IMR-90 (cell line): Measurements from ENCODE around the gene LRP3. TPM values are rescaled to one million over a fixed set of nuclear protein-coding genes. Genes with fewer than 3 reads are reported as not detected.

Source experiments
- ATAC-seq: fragments of 200-7000 bp; cut with Tn5 transposase; 2 replicates; pipeline ENCODE4 v1.9.1; 2020; ENCODE audit warnings: low read depth, mild to moderate bottlenecking, moderate library complexity
- BruUV-seq: library from RNA; stranded (reverse); fragments of 400-500 nt; replicated peaks from 2 replicates; lab custom pipeline; 2021; lab: Mats Ljungman, UMichigan
- CTCF ChIA-PET: fragments of 300-600 bp; formaldehyde crosslinking; extraction: SDS; loops from one replicate; lab custom pipeline; 2021; ENCODE audit warnings: antibody characterized with exemption; lab: Yijun Ruan, JAX
- POLR2A ChIA-PET: fragments of 300-600 bp; sonication (Branson Sonifier 250); formaldehyde crosslinking; loops from one replicate; lab custom pipeline; 2022; ENCODE audit warnings: antibody characterized with exemption; ENCODE audit not compliant: unreplicated experiment; lab: Charles Lee
- DNase-seq: peaks from one replicate; pipeline ENCODE4 v3.0.0; 2013
- H2AFZ ChIP-seq: replicated peaks from 2 replicates; pipeline ENCODE3; 2013; ENCODE audit warnings: low read length, mild to moderate bottlenecking; ENCODE audit not compliant: poor library complexity
- H2AK5ac ChIP-seq: 2 replicates; pipeline ENCODE4 v1.6.1; 2013; ENCODE audit warnings: low read depth, low read length, inconsistent platforms
- H2AK9ac ChIP-seq: replicated peaks from 2 replicates; pipeline ENCODE3; 2013; ENCODE audit warnings: mild to moderate bottlenecking, low read depth, low read length, moderate library complexity; ENCODE audit not compliant: poor library complexity
- H2BK120ac ChIP-seq: 2 replicates; pipeline ENCODE4 v1.6.1; 2013; ENCODE audit warnings: low read depth, low read length, inconsistent platforms
- H2BK15ac ChIP-seq: 3 replicates; pipeline ENCODE4 v1.6.1; 2013; ENCODE audit warnings: low read depth, low read length, inconsistent platforms
- H2BK20ac ChIP-seq: 2 replicates; pipeline ENCODE4 v1.6.1; 2013; ENCODE audit warnings: low read depth, mild to moderate bottlenecking, inconsistent platforms, low read length, moderate library complexity
- H2BK5ac ChIP-seq: 2 replicates; pipeline ENCODE4 v1.6.1; 2013; ENCODE audit warnings: mild to moderate bottlenecking, low read depth, low read length, inconsistent platforms; ENCODE audit not compliant: poor library complexity, severe bottlenecking
- H3K14ac ChIP-seq: replicated peaks from 2 replicates; pipeline ENCODE4 v1.6.1; 2013; ENCODE audit warnings: low read depth, low read length, inconsistent platforms
- H3K18ac ChIP-seq: 2 replicates; pipeline ENCODE4 v1.6.1; 2013; ENCODE audit warnings: low read depth, low read length, control low read depth
- H3K23ac ChIP-seq: 2 replicates; pipeline ENCODE4 v1.6.1; 2013; ENCODE audit warnings: low read depth, low read length, inconsistent platforms
- H3K27ac ChIP-seq: 2 replicates; pipeline ENCODE4 v1.5.1; 2013; ENCODE audit warnings: mild to moderate bottlenecking, control low read depth, low read length; ENCODE audit not compliant: insufficient read depth
- H3K27me3 ChIP-seq: 2 replicates; pipeline ENCODE4 v1.6.1; 2013; ENCODE audit warnings: low read length; ENCODE audit not compliant: control insufficient read depth, insufficient read depth
- H3K36me3 ChIP-seq: 2 replicates; pipeline ENCODE4 v1.6.1; 2013; ENCODE audit warnings: low read length, mixed read lengths; ENCODE audit not compliant: control insufficient read depth, insufficient read depth
- H3K4ac ChIP-seq: 2 replicates; pipeline ENCODE4 v1.6.1; 2013; ENCODE audit warnings: low read depth, low read length, inconsistent platforms
- H3K4me1 ChIP-seq: 2 replicates; pipeline ENCODE4 v1.6.1; 2013; ENCODE audit warnings: low read length, mixed read lengths; ENCODE audit not compliant: control insufficient read depth, insufficient read depth
- H3K4me2 ChIP-seq: 2 replicates; pipeline ENCODE4 v1.6.1; 2013; ENCODE audit warnings: low read depth, mild to moderate bottlenecking, control low read depth, low read length, moderate library complexity
- H3K4me3 ChIP-seq: 2 replicates; pipeline ENCODE4 v1.5.1; 2013; ENCODE audit warnings: low read depth, mild to moderate bottlenecking, control low read depth, low read length, moderate library complexity; ENCODE audit not compliant: insufficient read depth
- H3K56ac ChIP-seq: 2 replicates; pipeline ENCODE4 v1.6.1; 2013; ENCODE audit warnings: low read length, inconsistent platforms; ENCODE audit not compliant: insufficient read depth; ENCODE audit errors: extremely low read depth
- H3K79me1 ChIP-seq, 2 experiments: 2 replicates each; pipeline ENCODE4 v1.6.1; 2013; ENCODE audit warnings: low read length in 2 of 2, inconsistent platforms in 1 of 2, low read depth in 1 of 2
- H3K9ac ChIP-seq: 2 replicates; pipeline ENCODE4 v1.6.1; 2013; ENCODE audit warnings: low read depth, low read length, control low read depth
- H3K9me1 ChIP-seq: 2 replicates; pipeline ENCODE4 v1.6.1; 2013; ENCODE audit warnings: low read length, inconsistent platforms; ENCODE audit not compliant: insufficient read depth
- H3K9me3 ChIP-seq: 2 replicates; pipeline ENCODE4 v1.6.1; 2013; ENCODE audit warnings: low read length; ENCODE audit not compliant: control insufficient read depth, insufficient read depth
- H4K20me1 ChIP-seq: 2 replicates; pipeline ENCODE4 v1.6.1; 2013; ENCODE audit warnings: low read length, inconsistent platforms; ENCODE audit not compliant: insufficient read depth
- H4K5ac ChIP-seq: 2 replicates; pipeline ENCODE4 v1.6.1; 2013; ENCODE audit warnings: mild to moderate bottlenecking, low read depth, low read length, control low read depth
- H4K8ac ChIP-seq, 2 experiments: 2 replicates each; pipeline ENCODE4 v1.6.1; 2013; ENCODE audit warnings: low read depth in 2 of 2, low read length in 2 of 2, control low read depth in 1 of 2, inconsistent platforms in 1 of 2
- H4K91ac ChIP-seq: 2 replicates; pipeline ENCODE4 v1.6.1; 2013; ENCODE audit warnings: low read depth, low read length, inconsistent platforms; ENCODE audit not compliant: insufficient read depth
- BHLHE40 ChIP-seq: fragments of 150-350 bp; IDR thresholded peaks from 2 replicates; pipeline ENCODE4 v1.6.1; 2016; ENCODE audit warnings: mild to moderate bottlenecking, low read depth, low read length
- CEBPB ChIP-seq: IDR thresholded peaks from 2 replicates; pipeline ENCODE4 v1.6.1; 2012; ENCODE audit warnings: low read depth, low read length, improper control_type of control experiment
- CHD1 ChIP-seq: IDR thresholded peaks from 2 replicates; pipeline ENCODE4 v1.6.1; 2012; ENCODE audit warnings: low read depth, low read length, improper control_type of control experiment
- FOS ChIP-seq: fragments of 150-350 bp; IDR thresholded peaks from 2 replicates; pipeline ENCODE4 v1.6.1; 2016; ENCODE audit warnings: low read depth, low read length
- MAFK ChIP-seq: IDR thresholded peaks from 2 replicates; pipeline ENCODE4 v1.6.1; 2012; ENCODE audit warnings: low read depth, low read length, improper control_type of control experiment
- MAZ ChIP-seq: IDR thresholded peaks from 2 replicates; pipeline ENCODE4 v1.6.1; 2012; ENCODE audit warnings: low read depth, mild to moderate bottlenecking, low read length, improper control_type of control experiment, moderate library complexity, borderline replicate concordance
- MXI1 ChIP-seq: IDR thresholded peaks from 2 replicates; pipeline ENCODE4 v1.6.1; 2012; ENCODE audit warnings: low read depth, mild to moderate bottlenecking, low read length, moderate library complexity, borderline replicate concordance
- NFE2L2 ChIP-seq: fragments of 150-350 bp; IDR thresholded peaks from 2 replicates; pipeline ENCODE4 v1.6.1; 2016; ENCODE audit warnings: low read depth, mild to moderate bottlenecking, low read length
- POLR2A ChIP-seq: IDR thresholded peaks from 2 replicates; pipeline ENCODE4 v1.6.1; 2012; ENCODE audit warnings: mild to moderate bottlenecking, low read depth, low read length
- RAD21 ChIP-seq: IDR thresholded peaks from 2 replicates; pipeline ENCODE4 v1.6.1; 2012; ENCODE audit warnings: low read length, improper control_type of control experiment
- RCOR1 ChIP-seq: IDR thresholded peaks from 2 replicates; pipeline ENCODE4 v1.6.1; 2012; ENCODE audit warnings: mild to moderate bottlenecking, low read length, improper control_type of control experiment; ENCODE audit not compliant: insufficient replicate concordance
- RFX5 ChIP-seq: IDR thresholded peaks from 2 replicates; pipeline ENCODE4 v1.8.0; 2012; ENCODE audit warnings: low read depth, mild to moderate bottlenecking, low read length, moderate library complexity
- SMC3 ChIP-seq: fragments of 150-350 bp; IDR thresholded peaks from 2 replicates; pipeline ENCODE4 v1.6.1; 2016; ENCODE audit warnings: low read depth, mild to moderate bottlenecking, antibody characterized with exemption, low read length, moderate library complexity
- WGBS, 2 experiments: methylation state at CpG; one replicate each; pipeline versions ENCODE4 v1.1.5 to v1.1.7; 2013; ENCODE audit warnings: missing lambda C conversion rate in 2 of 2; ENCODE audit not compliant: insufficient read length in 1 of 2; ENCODE audit errors: extremely low coverage in 2 of 2; 5-methylcytosine and 5-hydroxymethylcytosine counted together
- dilution Hi-C: fragments of 300-500 bp; cut with HindIII; formaldehyde crosslinking; loops from one replicate; pipeline ENCODE4 v1.14.3; 2018; ENCODE audit warnings: low sequenced_read_pairs; ENCODE audit not compliant: unreplicated experiment
- in situ Hi-C: fragments of 300-500 bp; cut with MboI; formaldehyde crosslinking; loops from 3 replicates; pipeline ENCODE4 v1.14.3; 2019; ENCODE audit warnings: low sequenced_read_pairs, inconsistent platforms, mixed read lengths
- intact Hi-C: fragments of 100-400 bp; cut with micrococcal nuclease; formaldehyde crosslinking; loops from 2 replicates; pipeline ENCODE4 v1.10.0; 2022
- polyA plus RNA-seq, 3 experiments: library from polyadenylated mRNA; depleted of rRNA; stranded (reverse); fragments of >200 nt; gene quantifications; 2 replicates each; pipeline ENCODE4 v1.2.3, GENCODE V29; 2012; ENCODE audit warnings: low replicate concordance in 1 of 3
- total RNA-seq: library from RNA; depleted of rRNA; stranded (reverse); fragments of >200 nt; gene quantifications from 2 replicates; pipeline ENCODE4 v1.2.3, GENCODE V29; 2012
- TF ChIP-seq, protein P1 (sequence below): fragments of 150-350 bp; IDR thresholded peaks from 2 replicates; pipeline ENCODE4 v1.6.1; 2016; ENCODE audit warnings: low read depth, mild to moderate bottlenecking, low read length, moderate library complexity, borderline replicate concordance
- TF ChIP-seq, protein P2 (sequence below): fragments of 150-350 bp; IDR thresholded peaks from 2 replicates; pipeline ENCODE4 v1.6.1; 2017; ENCODE audit warnings: mild to moderate bottlenecking, antibody characterized with exemption, low read length, low read depth
- TF ChIP-seq, protein P3 (sequence below): conservative IDR thresholded peaks from 2 replicates; pipeline ENCODE4 v1.5.1; 2012; ENCODE audit warnings: mild to moderate bottlenecking, low read depth, low read length, improper control_type of control experiment

Gene LRP3
- total and polyA plus RNA-seq, 2 of the 4 experiments (the other 2 are of a cell fraction) = 8.4 to 20.2 TPM

DNA sequence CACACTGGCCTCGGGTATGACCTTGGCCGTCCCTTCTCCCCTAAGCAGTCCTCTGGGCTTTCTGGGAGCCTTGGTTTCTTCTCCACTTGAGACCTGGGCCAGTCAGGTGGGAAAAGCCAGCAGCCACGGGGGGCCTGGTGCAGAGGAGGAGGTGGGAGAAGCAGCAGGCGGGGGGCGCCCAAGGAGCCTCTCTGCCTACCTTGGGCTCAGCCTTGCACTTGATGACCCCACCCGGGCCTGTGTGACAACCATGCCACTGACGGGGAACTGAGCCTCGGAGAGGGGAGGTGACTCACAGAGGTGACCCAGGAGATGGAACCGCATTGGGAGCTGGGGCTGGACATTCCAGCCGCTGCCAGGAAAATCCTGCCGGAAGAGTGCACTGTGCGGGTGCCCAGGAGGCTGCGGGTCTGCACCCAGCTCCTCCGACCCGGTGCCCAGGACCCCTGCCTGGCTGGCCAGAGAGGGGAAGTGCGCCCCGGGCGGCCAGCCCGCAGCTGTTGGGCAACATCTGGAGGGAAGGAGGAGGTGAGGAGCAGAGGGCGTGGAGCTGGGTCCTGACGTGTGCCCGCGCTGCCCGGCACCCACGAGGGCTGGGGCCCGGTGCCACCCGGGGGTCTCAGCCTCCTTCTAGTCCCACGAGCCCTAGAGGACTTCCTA lies 55.0 kb downstream of the LRP3 start:
- H3K27me3 ChIP-seq = peaks cover 3% of the 10 kb centered on the region; the same call in 1 of the 2 replicates
- H4K20me1 ChIP-seq = no peaks in the 10 kb centered on the region
- no peak overlapping the region for H3K4me3 ChIP-seq
- no peaks in the 10 kb centered on the region for H3K36me3 ChIP-seq
- H3K23ac ChIP-seq = no peak overlapping the region
- no peak overlapping the region for H2BK20ac ChIP-seq
- H3K14ac ChIP-seq = no peak overlapping the region
- in situ Hi-C loops (no loop called here), dilution Hi-C loops (no loop called here), intact Hi-C loops (no loop called here)
- H2AFZ ChIP-seq = no peak overlapping the region
- H3K56ac ChIP-seq = no peak overlapping the region
- H3K27ac ChIP-seq = no peak overlapping the region
- DNase-seq (no peak), ATAC-seq (no peak)
- no peak overlapping the region for H3K9ac ChIP-seq
- TF ChIP-seq RFX5 (no peak), SMC3 (no peak), RAD21 (no peak), RCOR1 (no peak), FOS (no peak), MAFK (no peak), CEBPB (no peak), NFE2L2 (no peak), BHLHE40 (no peak), MXI1 (no peak), MAZ (no peak), POLR2A (no peak), CHD1 (no peak)
- TF ChIP-seq, protein P1, sequence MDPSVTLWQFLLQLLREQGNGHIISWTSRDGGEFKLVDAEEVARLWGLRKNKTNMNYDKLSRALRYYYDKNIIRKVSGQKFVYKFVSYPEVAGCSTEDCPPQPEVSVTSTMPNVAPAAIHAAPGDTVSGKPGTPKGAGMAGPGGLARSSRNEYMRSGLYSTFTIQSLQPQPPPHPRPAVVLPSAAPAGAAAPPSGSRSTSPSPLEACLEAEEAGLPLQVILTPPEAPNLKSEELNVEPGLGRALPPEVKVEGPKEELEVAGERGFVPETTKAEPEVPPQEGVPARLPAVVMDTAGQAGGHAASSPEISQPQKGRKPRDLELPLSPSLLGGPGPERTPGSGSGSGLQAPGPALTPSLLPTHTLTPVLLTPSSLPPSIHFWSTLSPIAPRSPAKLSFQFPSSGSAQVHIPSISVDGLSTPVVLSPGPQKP = no peak
- TF ChIP-seq, protein P2, sequence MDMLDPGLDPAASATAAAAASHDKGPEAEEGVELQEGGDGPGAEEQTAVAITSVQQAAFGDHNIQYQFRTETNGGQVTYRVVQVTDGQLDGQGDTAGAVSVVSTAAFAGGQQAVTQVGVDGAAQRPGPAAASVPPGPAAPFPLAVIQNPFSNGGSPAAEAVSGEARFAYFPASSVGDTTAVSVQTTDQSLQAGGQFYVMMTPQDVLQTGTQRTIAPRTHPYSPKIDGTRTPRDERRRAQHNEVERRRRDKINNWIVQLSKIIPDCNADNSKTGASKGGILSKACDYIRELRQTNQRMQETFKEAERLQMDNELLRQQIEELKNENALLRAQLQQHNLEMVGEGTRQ = no peak
- TF ChIP-seq, protein P3, sequence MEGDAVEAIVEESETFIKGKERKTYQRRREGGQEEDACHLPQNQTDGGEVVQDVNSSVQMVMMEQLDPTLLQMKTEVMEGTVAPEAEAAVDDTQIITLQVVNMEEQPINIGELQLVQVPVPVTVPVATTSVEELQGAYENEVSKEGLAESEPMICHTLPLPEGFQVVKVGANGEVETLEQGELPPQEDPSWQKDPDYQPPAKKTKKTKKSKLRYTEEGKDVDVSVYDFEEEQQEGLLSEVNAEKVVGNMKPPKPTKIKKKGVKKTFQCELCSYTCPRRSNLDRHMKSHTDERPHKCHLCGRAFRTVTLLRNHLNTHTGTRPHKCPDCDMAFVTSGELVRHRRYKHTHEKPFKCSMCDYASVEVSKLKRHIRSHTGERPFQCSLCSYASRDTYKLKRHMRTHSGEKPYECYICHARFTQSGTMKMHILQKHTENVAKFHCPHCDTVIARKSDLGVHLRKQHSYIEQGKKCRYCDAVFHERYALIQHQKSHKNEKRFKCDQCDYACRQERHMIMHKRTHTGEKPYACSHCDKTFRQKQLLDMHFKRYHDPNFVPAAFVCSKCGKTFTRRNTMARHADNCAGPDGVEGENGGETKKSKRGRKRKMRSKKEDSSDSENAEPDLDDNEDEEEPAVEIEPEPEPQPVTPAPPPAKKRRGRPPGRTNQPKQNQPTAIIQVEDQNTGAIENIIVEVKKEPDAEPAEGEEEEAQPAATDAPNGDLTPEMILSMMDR = no peak
- H2AK9ac ChIP-seq = no peak overlapping the region
- H3K4ac ChIP-seq = no peak overlapping the region
- H3K4me1 ChIP-seq = no peaks in the 10 kb centered on the region
- no peaks in the 10 kb centered on the region for H3K9me3 ChIP-seq
- no peak overlapping the region for H4K8ac ChIP-seq
- no peak overlapping the region for H2AK5ac ChIP-seq
- H2BK5ac ChIP-seq = no peak overlapping the region
- no TSS peak for BruUV-seq
- H2BK15ac ChIP-seq = no peak overlapping the region
- H3K4me2 ChIP-seq = no peak overlapping the region
- no peak overlapping the region for H3K18ac ChIP-seq
- no peak overlapping the region for H4K91ac ChIP-seq
- H3K79me1 ChIP-seq = no peaks in the 10 kb centered on the region
- 33% methylated on average over 4 of the region's 28 CpGs; no CpG with 5 or more reads in 1 of the 2 experiments for WGBS, 2 experiments
- H2BK120ac ChIP-seq = no peak overlapping the region
- 0 out of 2 replicates have a peak, but pooled peaks cover 12% of the 10 kb centered on the region for H3K9me1 ChIP-seq
- ChIA-PET CTCF (no interaction called here), POLR2A (no interaction called here)
- H4K5ac ChIP-seq = no peak overlapping the region
